ENCODE results near the gene ATP1A2. TPM values are rescaled to one million over a fixed set of nuclear protein-coding genes. Genes with fewer than 3 reads are reported as not detected.

ATP1A2 gene
- total and polyA plus RNA-seq, 2 donors (not counting 1 experiment from before 2014, with no cell fraction given), result not detected

DNA sequence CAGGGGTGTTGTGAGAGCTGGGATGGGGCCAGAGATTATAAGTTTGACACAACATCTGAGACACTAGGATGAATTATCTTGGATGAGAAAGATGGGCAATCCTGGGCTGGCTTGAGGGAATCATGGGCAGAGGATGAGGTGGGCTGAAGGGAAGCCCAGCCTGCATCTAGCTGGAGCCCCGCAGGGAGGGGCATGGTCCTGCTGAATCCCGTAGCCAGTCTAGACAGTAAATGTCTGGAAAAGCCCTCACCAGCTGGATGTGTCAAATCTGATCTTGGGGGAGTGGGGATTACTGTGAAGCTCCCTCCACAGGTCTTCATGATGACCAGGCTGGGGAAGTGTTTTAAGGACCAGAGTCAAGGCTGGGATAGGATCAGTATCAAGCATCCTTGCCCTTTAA lies 71.2 kb downstream of the ATP1A2 start:
- H3K4me2 ChIP-seq (replicated peaks; ENCODE audit: low read depth, low read length, poor library complexity, severe bottlenecking), result no peak overlapping the region
- H3K27me3 Mint-ChIP-seq, result peaks cover 15% of the 10 kb centered on the region

GRCh38 chr1:160187407-160187806 lies 71.8 kb downstream of the ATP1A2 start:
- Histone ChIP-seq H3K4me2 (replicated peaks; ENCODE audit: low read depth, low read length, poor library complexity, severe bottlenecking) (no peak overlapping the region), H3K4me1 (ENCODE audit: control insufficient read depth in 2 of 2, insufficient read depth in 2 of 2, low read length in 2 of 2) (no peaks in the 10 kb centered on the region), H3K27me3 (replicated peaks in 1 of 4; ENCODE audit: control extremely low read depth in 1 of 4, control insufficient read depth in 3 of 4, insufficient read depth in 4 of 4, low read length in 3 of 4) (no peaks in the 10 kb centered on the region), H3K36me3 (replicated peaks in 1 of 2; ENCODE audit: control extremely low read depth in 1 of 2, control insufficient read depth in 1 of 2, extremely low read depth in 1 of 2, insufficient read depth in 2 of 2, low read length in 1 of 2) (no peaks in the 10 kb centered on the region), H3K79me2 (ENCODE audit: control insufficient read depth, insufficient read depth, low read length) (no peaks in the 10 kb centered on the region), H3K9ac (ENCODE audit: low read length) (no peak overlapping the region), H3K27ac (ENCODE audit: low read length in 2 of 2) (no peak overlapping the region), H3K9me3 (ENCODE audit: control extremely low read depth in 1 of 3, control insufficient read depth in 2 of 3, insufficient read depth in 1 of 3, low read length in 2 of 3) (no peaks in the 10 kb centered on the region), H4K20me1 (ENCODE audit: control insufficient read depth, insufficient read depth, low read length, poor library complexity, severe bottlenecking) (no peaks in the 10 kb centered on the region), H3K4me3 (ENCODE audit: control extremely low read depth in 1 of 5, extremely low read depth in 1 of 5, insufficient read depth in 1 of 5, low read depth in 2 of 5, low read length in 4 of 5) (no peak overlapping the region), H2AFZ (ENCODE audit: insufficient read depth, low read depth, low read length, poor library complexity, severe bottlenecking) (no peak overlapping the region)
- Mint-ChIP-seq H3K27ac (no peak overlapping the region), H3K27me3 (peaks cover 9% of the 10 kb centered on the region), H3K4me3 (no peak overlapping the region), H3K9me3 (ENCODE audit: insufficient read depth) (no peaks in the 10 kb centered on the region), H3K4me1 (no peaks in the 10 kb centered on the region)
- ATAC-seq (ENCODE audit: low read depth), result no peak
- 82% methylated on average over 5 of the region's 7 CpGs for WGBS (ENCODE audit: insufficient coverage)
- POLR2A ChIA-PET, result no interaction called here
- intact Hi-C loops (cut with micrococcal nuclease), result no loop called here
- DNase-seq, result no peak
- CTCF ChIA-PET, result interaction anchor here (1.2 to 7.6 kb wide), 4 partner anchors 32 to 104 kb away, joined by 3 to 160 read pairs (median 4); no protein-coding TSS in a partner anchor
- TF ChIP-seq CTCF (IDR thresholded peaks at IDR 0.05) (no peak), EZH2 (IDR thresholded peaks at IDR 0.05; ENCODE audit: borderline replicate concordance, insufficient read depth, low read depth, low read length, poor library complexity, severe bottlenecking) (no peak)

More for the DNA sequence above, 71.2 kb downstream of the ATP1A2 start:
- Histone ChIP-seq H3K36me3 (replicated peaks in 1 of 2; ENCODE audit: control extremely low read depth in 1 of 2, control insufficient read depth in 1 of 2, extremely low read depth in 1 of 2, insufficient read depth in 2 of 2, low read length in 1 of 2) (no peaks in the 10 kb centered on the region), H3K79me2 (ENCODE audit: control insufficient read depth, insufficient read depth, low read length) (no peaks in the 10 kb centered on the region), H3K4me3 (ENCODE audit: control extremely low read depth in 1 of 5, extremely low read depth in 1 of 5, insufficient read depth in 1 of 5, low read depth in 2 of 5, low read length in 4 of 5) (no peak overlapping the region), H3K9me3 (ENCODE audit: control extremely low read depth in 1 of 3, control insufficient read depth in 2 of 3, insufficient read depth in 1 of 3, low read length in 2 of 3) (no peaks in the 10 kb centered on the region), H3K9ac (ENCODE audit: low read length) (no peak overlapping the region), H4K20me1 (ENCODE audit: control insufficient read depth, insufficient read depth, low read length, poor library complexity, severe bottlenecking) (no peaks in the 10 kb centered on the region), H3K27ac (ENCODE audit: low read length in 2 of 2) (no peak overlapping the region), H3K4me1 (ENCODE audit: control insufficient read depth in 2 of 2, insufficient read depth in 2 of 2, low read length in 2 of 2) (no peaks in the 10 kb centered on the region), H3K27me3 (replicated peaks in 1 of 4; ENCODE audit: control extremely low read depth in 1 of 4, control insufficient read depth in 3 of 4, insufficient read depth in 4 of 4, low read length in 3 of 4) (no peaks in the 10 kb centered on the region), H2AFZ (ENCODE audit: insufficient read depth, low read depth, low read length, poor library complexity, severe bottlenecking) (no peak overlapping the region)
- ChIA-PET CTCF (interaction anchor here (1.2 to 7.6 kb wide), 4 partner anchors 33 to 105 kb away, joined by 3 to 160 read pairs (median 4); no protein-coding TSS in a partner anchor), POLR2A (no interaction called here)
- intact Hi-C loops (cut with micrococcal nuclease), result no loop called here
- DNase-seq (no peak), ATAC-seq (ENCODE audit: low read depth) (no peak)
- 93% methylated on average over 2 of the region's 2 CpGs for WGBS (ENCODE audit: insufficient coverage)
- H3K4me3 Mint-ChIP-seq, result no peak overlapping the region
- H3K4me1 Mint-ChIP-seq, result no peaks in the 10 kb centered on the region
- H3K27ac Mint-ChIP-seq, result no peak overlapping the region
- H3K9me3 Mint-ChIP-seq (ENCODE audit: insufficient read depth), result no peaks in the 10 kb centered on the region
- TF ChIP-seq EZH2 (IDR thresholded peaks at IDR 0.05; ENCODE audit: borderline replicate concordance, insufficient read depth, low read depth, low read length, poor library complexity, severe bottlenecking), result no peak
- TF ChIP-seq CTCF (IDR thresholded peaks at IDR 0.05), result no peak
